Sigmoid colon (tissue), 7 donors: ENCODE measurements around the gene BRF1. TPM values are rescaled to one million over a fixed set of nuclear protein-coding genes. Genes with fewer than 3 reads are reported as not detected.

Source experiments
- DNase-seq: peaks from one replicate; pipeline ENCODE4 v3.0.0-alpha.2; 2019
- H3K27ac ChIP-seq, 4 donors: fragments of 200-600 bp; sonication (generic); one replicate each; pipeline ENCODE4 v1.5.1; 2016 to 2019; ENCODE audit warnings: mild to moderate bottlenecking in 1 of 4
- H3K27me3 ChIP-seq, 3 donors: fragments of 200-600 bp; sonication (generic); one replicate each; pipeline ENCODE4 v1.5.1; 2019; ENCODE audit warnings: mild to moderate bottlenecking in 1 of 3
- H3K36me3 ChIP-seq, 4 donors: fragments of 200-600 bp; sonication (generic); one replicate each; pipeline ENCODE4 v1.5.1; 2016 to 2019
- H3K4me1 ChIP-seq, 4 donors: fragments of 200-600 bp; sonication (generic); one replicate each; pipeline ENCODE4 v1.5.1; 2017 to 2019
- H3K4me3 ChIP-seq, 4 donors: fragments of 200-600 bp; sonication (generic); one replicate each; pipeline ENCODE4 v1.5.1; 2017 to 2019; ENCODE audit warnings: mild to moderate bottlenecking in 2 of 4, moderate library complexity in 1 of 4
- H3K9me3 ChIP-seq, 4 donors: fragments of 200-600 bp in 3 of 4; sonication (generic) in 3 of 4; one replicate each; pipeline versions ENCODE4 v1.5.1 to v1.6.1; 2013 to 2019
- EP300 ChIP-seq, 4 donors: sonication (generic); formaldehyde crosslinking; IDR thresholded peaks; one replicate each; pipeline ENCODE4 v1.6.1; 2017; ENCODE audit warnings: antibody characterized with exemption in 4 of 4
- POLR2A ChIP-seq, 2 donors: fragments of 450-650 bp; IDR thresholded peaks; one replicate each; pipeline ENCODE4 v1.6.1; 2016; ENCODE audit warnings: antibody characterized with exemption in 2 of 2, mild to moderate bottlenecking in 2 of 2, moderate library complexity in 2 of 2
- POLR2AphosphoS5 ChIP-seq, 4 donors: sonication (generic); formaldehyde crosslinking; IDR thresholded peaks; one replicate each; pipeline ENCODE4 v1.6.1; 2017; ENCODE audit warnings: antibody characterized with exemption in 4 of 4
- whole genome bisulfite sequencing, 2 donors: extraction: QIAGEN DNeasy Blood & Tissue Kit; methylation state at CpG; one replicate each; pipeline ENCODE4 v1.1.7; 2013; 5-methylcytosine and 5-hydroxymethylcytosine counted together
- intact Hi-C: fragments of 100-400 bp; cut with DNase I; formaldehyde crosslinking; loops from one replicate; pipeline ENCODE4 v1.15.1; 2023
- polyA plus RNA-seq, 3 donors: library from polyadenylated mRNA; stranded (reverse); fragments of 200-250 nt; gene quantifications; one replicate each; pipeline ENCODE4 v1.2.3, GENCODE V29; 2013
- total RNA-seq, 4 donors: library from RNA; depleted of rRNA; stranded (reverse); fragments of >200 nt; gene quantifications; one replicate each; pipeline ENCODE4 v1.1.0, GENCODE V29; 2016
- TF ChIP-seq, protein P1 (sequence below), 4 experiments: fragments of 450-650 bp in 3 of 4; fragments of 200-600 bp in 1 of 4; IDR thresholded peaks; one replicate each; pipeline ENCODE4 v1.5.1; 2016 to 2019; ENCODE audit warnings: antibody characterized with exemption in 4 of 4, mild to moderate bottlenecking in 3 of 4, moderate library complexity in 2 of 4
- donor health status: healthy with polysubstance abuse.
- donor health status: Bipolar disorder and iron deficiency.
- donor health status: healthy.

BRF1 gene
- total and polyA plus RNA-seq, 7 donors, result 9.0 to 39.2 (median 23.7) TPM

GRCh38 chr14:105260959-105261358 lies 39.8 kb downstream of the BRF1 start:
- Histone ChIP-seq H3K27me3 (no peaks in the 10 kb centered on the region), H3K4me1 (no peaks in the 10 kb centered on the region), H3K4me3 (no peak overlapping the region), H3K9me3 (no peaks in the 10 kb centered on the region), H3K27ac (no peak overlapping the region), H3K36me3 (peaks cover 0 to 45% (median 8%) of the 10 kb centered on the region in 4 donors)
- WGBS, 2 donors, result 90 to 94% methylated on average over 12 of the region's 12 CpGs
- intact Hi-C loops, result no loop called here
- no peak for TF ChIP-seq POLR2A (IDR thresholded peaks at IDR 0.05)
- TF ChIP-seq, protein P1, sequence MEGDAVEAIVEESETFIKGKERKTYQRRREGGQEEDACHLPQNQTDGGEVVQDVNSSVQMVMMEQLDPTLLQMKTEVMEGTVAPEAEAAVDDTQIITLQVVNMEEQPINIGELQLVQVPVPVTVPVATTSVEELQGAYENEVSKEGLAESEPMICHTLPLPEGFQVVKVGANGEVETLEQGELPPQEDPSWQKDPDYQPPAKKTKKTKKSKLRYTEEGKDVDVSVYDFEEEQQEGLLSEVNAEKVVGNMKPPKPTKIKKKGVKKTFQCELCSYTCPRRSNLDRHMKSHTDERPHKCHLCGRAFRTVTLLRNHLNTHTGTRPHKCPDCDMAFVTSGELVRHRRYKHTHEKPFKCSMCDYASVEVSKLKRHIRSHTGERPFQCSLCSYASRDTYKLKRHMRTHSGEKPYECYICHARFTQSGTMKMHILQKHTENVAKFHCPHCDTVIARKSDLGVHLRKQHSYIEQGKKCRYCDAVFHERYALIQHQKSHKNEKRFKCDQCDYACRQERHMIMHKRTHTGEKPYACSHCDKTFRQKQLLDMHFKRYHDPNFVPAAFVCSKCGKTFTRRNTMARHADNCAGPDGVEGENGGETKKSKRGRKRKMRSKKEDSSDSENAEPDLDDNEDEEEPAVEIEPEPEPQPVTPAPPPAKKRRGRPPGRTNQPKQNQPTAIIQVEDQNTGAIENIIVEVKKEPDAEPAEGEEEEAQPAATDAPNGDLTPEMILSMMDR (IDR thresholded peaks at IDR 0.05), result no peak
- no peak for TF ChIP-seq EP300 (IDR thresholded peaks at IDR 0.05)
- no peak for TF ChIP-seq POLR2AphosphoS5 (IDR thresholded peaks at IDR 0.05)
- no peak for DNase-seq

DNA sequence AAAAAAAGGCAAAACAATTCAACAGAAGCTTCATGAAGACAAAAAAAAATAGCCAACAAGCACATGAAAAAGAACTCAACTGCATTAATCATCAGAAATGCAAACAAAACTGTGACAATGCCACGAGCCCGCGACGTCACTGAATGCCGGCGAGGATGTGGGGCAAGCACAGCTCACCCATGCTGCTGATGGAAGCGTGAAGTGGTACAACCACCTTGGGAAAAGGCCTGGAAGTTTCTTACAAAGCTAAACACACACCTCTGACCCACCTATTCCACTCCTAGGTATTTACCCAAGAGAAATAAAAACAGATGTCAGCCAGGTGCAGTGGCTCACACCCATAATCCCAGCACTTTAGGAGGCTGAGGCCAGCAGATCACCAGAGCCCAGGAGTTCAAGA lies 42.0 kb downstream of the BRF1 start:
- 33 to 78% methylated on average over 7 of the region's 7 CpGs for WGBS, 2 donors
- TF ChIP-seq POLR2AphosphoS5 (IDR thresholded peaks at IDR 0.05) (no peak), EP300 (IDR thresholded peaks at IDR 0.05) (no peak), POLR2A (IDR thresholded peaks at IDR 0.05) (no peak)
- TF ChIP-seq, protein P1 (IDR thresholded peaks at IDR 0.05), result no peak
- Histone ChIP-seq H3K27ac (no peak overlapping the region), H3K4me1 (no peaks in the 10 kb centered on the region), H3K9me3 (no peaks in the 10 kb centered on the region), H3K27me3 (no peaks in the 10 kb centered on the region), H3K36me3 (peaks cover 0 to 41% (median 4%) of the 10 kb centered on the region in 4 donors), H3K4me3 (no peak overlapping the region)
- intact Hi-C loops, result no loop called here
- no peak for DNase-seq

- H3K9me3 ChIP-seq, result no peaks in the 10 kb centered on the region
- no peak for TF ChIP-seq POLR2A (IDR thresholded peaks at IDR 0.05)
- TF ChIP-seq, protein P1 (IDR thresholded peaks at IDR 0.05), result no peak
- TF ChIP-seq EP300 (IDR thresholded peaks at IDR 0.05), result no peak
Observed at GRCh38 chr14:105257464-105257863, 43.3 kb downstream of the BRF1 start.

GRCh38 chr14:105256292-105256960 lies 44.4 kb downstream of the BRF1 start:
- WGBS, 2 donors, result 95 to 97% methylated on average over 19 of the region's 19 CpGs
- Histone ChIP-seq H3K9me3 (no peaks in the 10 kb centered on the region), H3K27ac (no peak overlapping the region), H3K4me3 (no peak overlapping the region), H3K27me3 (no peaks in the 10 kb centered on the region), H3K4me1 (no peaks in the 10 kb centered on the region), H3K36me3 (peaks cover 0 to 47% (median 8%) of the 10 kb centered on the region in 4 donors)
- intact Hi-C loops, result no loop called here
- DNase-seq, result no peak
- no peak for TF ChIP-seq POLR2A (IDR thresholded peaks at IDR 0.05)
- TF ChIP-seq, protein P1 (IDR thresholded peaks at IDR 0.05), result no peak
- TF ChIP-seq POLR2AphosphoS5 (IDR thresholded peaks at IDR 0.05), result no peak
- no peak for TF ChIP-seq EP300 (IDR thresholded peaks at IDR 0.05)

More at GRCh38 chr14:105257464-105257863, 43.3 kb downstream of the BRF1 start:
- H3K27ac ChIP-seq, result no peak overlapping the region
- DNase-seq, result no peak
- no peaks in the 10 kb centered on the region for H3K4me1 ChIP-seq
- intact Hi-C loops, result no loop called here
- H3K4me3 ChIP-seq, result no peak overlapping the region
- WGBS, 2 donors, result 18 to 66% methylated on average over 15 of the region's 15 CpGs
- no peaks in the 10 kb centered on the region for H3K27me3 ChIP-seq
- peaks cover 0 to 44% (median 7%) of the 10 kb centered on the region in 4 donors for H3K36me3 ChIP-seq
